ENCODE data around the gene FBLIM1. TPM values are rescaled to one million over a fixed set of nuclear protein-coding genes. Genes with fewer than 3 reads are reported as not detected.

The FBLIM1 gene
- total and polyA plus RNA-seq, 8 donors, result 17.5 to 128 (median 69.0) TPM

- peaks cover 12 to 32% (median 15%) of the 10 kb centered on the region in 4 donors for H3K4me1 ChIP-seq
- intact Hi-C loops (cut with DNase I; ENCODE audit: low total_unique reads), result no loop called here
- no peaks in the 10 kb centered on the region for H3K9me3 ChIP-seq
- 78 to 95% (median 90%) methylated on average over 4 of the region's 4 CpGs for WGBS, 5 donors
- DNase-seq, result no peak
- TF ChIP-seq POLR2A (IDR thresholded peaks at IDR 0.05), result no peak
- TF ChIP-seq CTCF (IDR thresholded peaks at IDR 0.05), result no peak
- TF ChIP-seq POLR2AphosphoS5 (IDR thresholded peaks at IDR 0.05), result no peak
- no peak for TF ChIP-seq EP300 (IDR thresholded peaks at IDR 0.05)
- peaks cover 65 to 99% (median 97%) of the 10 kb centered on the region in 4 donors for H3K36me3 ChIP-seq
- H3K27me3 ChIP-seq, result no peaks in the 10 kb centered on the region
- H3K27ac ChIP-seq, result no peak overlapping the region
- H3K4me3 ChIP-seq, result no peak overlapping the region
Measured at GRCh38 chr1:15722411-15722810, 36.2 kb upstream of the FBLIM1 start.

GRCh38 chr1:15722836-15723532, 35.6 kb upstream of the FBLIM1 start:
- Histone ChIP-seq H3K27ac (peak overlapping the region in 1 of 5 donors; percentile 20), H3K27me3 (no peaks in the 10 kb centered on the region), H3K9me3 (no peaks in the 10 kb centered on the region), H3K4me3 (no peak overlapping the region), H3K36me3 (peaks cover 65 to 100% (median 98%) of the 10 kb centered on the region in 4 donors), H3K4me1 (peaks cover 8 to 26% (median 10%) of the 10 kb centered on the region in 4 donors)
- intact Hi-C loops (cut with DNase I; ENCODE audit: low total_unique reads), result no loop called here
- TF ChIP-seq CTCF (IDR thresholded peaks at IDR 0.05) (no peak), POLR2A (IDR thresholded peaks at IDR 0.05) (no peak), POLR2AphosphoS5 (IDR thresholded peaks at IDR 0.05) (no peak), EP300 (IDR thresholded peaks at IDR 0.05) (no peak)
- 82 to 92% (median 88%) methylated on average over 13 of the region's 13 CpGs for WGBS, 5 donors
- no peak for DNase-seq

GRCh38 chr1:15723631-15724246, 34.9 kb upstream of the FBLIM1 start:
- H3K36me3 ChIP-seq, result peaks cover 66 to 100% (median 98%) of the 10 kb centered on the region in 4 donors
- peak in 1 of 2 donors; percentile 48 for DNase-seq

More at GRCh38 chr1:15723631-15724246, 34.9 kb upstream of the FBLIM1 start:
- Histone ChIP-seq H3K27me3 (no peaks in the 10 kb centered on the region), H3K4me1 (peaks cover under 1 to 19% (median 2%) of the 10 kb centered on the region in 4 donors), H3K27ac (no peak overlapping the region), H3K4me3 (no peak overlapping the region), H3K9me3 (no peaks in the 10 kb centered on the region)
- intact Hi-C loops (cut with DNase I; ENCODE audit: low total_unique reads), result no loop called here
- 90 to 96% (median 95%) methylated on average over 15 to 20 of the region's 20 CpGs for WGBS, 5 donors
- no peak for TF ChIP-seq POLR2AphosphoS5 (IDR thresholded peaks at IDR 0.05)
- TF ChIP-seq CTCF (IDR thresholded peaks at IDR 0.05), result no peak
- TF ChIP-seq EP300 (IDR thresholded peaks at IDR 0.05), result no peak
- TF ChIP-seq POLR2A (IDR thresholded peaks at IDR 0.05), result no peak

Measured in stomach (tissue), 9 donors.